CD14-positive monocyte (primary cell): ENCODE results near the gene ATAD3A. TPM values are rescaled to one million over a fixed set of nuclear protein-coding genes. Genes with fewer than 3 reads are reported as not detected.

ENCODE experiments used
- DNase-seq, 3 donors: peaks; one replicate each; pipeline ENCODE4 v3.0.0-alpha.2; 2011 to 2022
- H2AFZ ChIP-seq: 2 replicates; pipeline ENCODE4 v1.6.0; 2012; ENCODE audit warnings: mild to moderate bottlenecking, low read depth, low read length, inconsistent platforms; ENCODE audit not compliant: insufficient read depth, poor library complexity, severe bottlenecking
- H3K27ac ChIP-seq, 2 donors: 1 replicate in 1 of 2; 2 replicates in 1 of 2; pipeline ENCODE4 v1.5.1; 2012 to 2013; ENCODE audit warnings: low read length in 2 of 2, control low read depth in 1 of 2, inconsistent platforms in 1 of 2, low read depth in 1 of 2, mild to moderate bottlenecking in 1 of 2
- H3K27me3 ChIP-seq, 2 donors: one replicate each; pipeline versions ENCODE4 v1.6.0 to v1.6.1; 2011 to 2013; ENCODE audit warnings: low read length in 2 of 2; ENCODE audit not compliant: control insufficient read depth in 2 of 2, insufficient read depth in 2 of 2
- H3K36me3 ChIP-seq, 2 donors: replicated peaks in 1 of 2; 1 replicate in 1 of 2; 2 replicates in 1 of 2; pipeline versions ENCODE4 v1.5.1 to v1.6.1; 2012 to 2013; ENCODE audit warnings: low read length in 2 of 2, control low read depth in 1 of 2, inconsistent platforms in 1 of 2, mild to moderate bottlenecking in 1 of 2; ENCODE audit not compliant: insufficient read depth in 2 of 2, control insufficient read depth in 1 of 2
- H3K4me1 ChIP-seq, 2 donors: 1 replicate in 1 of 2; 2 replicates in 1 of 2; pipeline versions ENCODE4 v1.5.1 to v1.6.1; 2012 to 2013; ENCODE audit warnings: low read length in 2 of 2, control low read depth in 1 of 2, inconsistent platforms in 1 of 2, mild to moderate bottlenecking in 1 of 2, moderate library complexity in 1 of 2; ENCODE audit not compliant: insufficient read depth in 2 of 2, control insufficient read depth in 1 of 2
- H3K4me2 ChIP-seq: replicated peaks from 2 replicates; pipeline ENCODE3; 2012; ENCODE audit warnings: low read length, moderate library complexity, mild to moderate bottlenecking; ENCODE audit not compliant: poor library complexity, severe bottlenecking; ENCODE audit errors: extremely low read depth
- H3K4me3 ChIP-seq, 3 experiments: fragments of 200-600 bp in 1 of 3; sonication (generic) in 1 of 3; replicated peaks in 1 of 3; 1 replicate in 2 of 3; 2 replicates in 1 of 3; pipeline ENCODE4 v1.5.1; 2011 to 2013; ENCODE audit warnings: low read length in 3 of 3, mild to moderate bottlenecking in 3 of 3, control low read depth in 2 of 3, low read depth in 2 of 3, inconsistent platforms in 1 of 3, moderate library complexity in 1 of 3
- H3K79me2 ChIP-seq: 2 replicates; pipeline ENCODE4 v1.6.0; 2012; ENCODE audit warnings: mild to moderate bottlenecking, control low read depth, inconsistent platforms, low read length, moderate library complexity; ENCODE audit not compliant: insufficient read depth
- H3K9ac ChIP-seq: 2 replicates; pipeline ENCODE4 v1.6.0; 2017; ENCODE audit warnings: low read length, mild to moderate bottlenecking; ENCODE audit not compliant: insufficient read depth, poor library complexity, severe bottlenecking
- H3K9me3 ChIP-seq, 2 donors: replicated peaks in 1 of 2; 1 replicate in 1 of 2; 2 replicates in 1 of 2; pipeline versions ENCODE4 v1.5.1 to v1.6.1; 2012 to 2013; ENCODE audit warnings: low read length in 2 of 2, control low read depth in 1 of 2; ENCODE audit not compliant: control insufficient read depth in 1 of 2, insufficient read depth in 1 of 2
- H4K20me1 ChIP-seq: 2 replicates; pipeline ENCODE4 v1.6.0; 2012; ENCODE audit warnings: mild to moderate bottlenecking, low read length, control low read depth, moderate library complexity; ENCODE audit not compliant: insufficient read depth
- H3K27ac Mint-ChIP-seq, 7 donors: one replicate each; pipeline ENCODE4 v1.8.0; 2020; ENCODE audit warnings: mild to moderate bottlenecking in 7 of 7, mixed read lengths in 7 of 7, moderate library complexity in 6 of 7, inconsistent platforms in 2 of 7
- H3K27me3 Mint-ChIP-seq, 3 donors: one replicate each; pipeline ENCODE4 v1.8.0; 2021 to 2022; ENCODE audit warnings: low read depth in 3 of 3, mild to moderate bottlenecking in 3 of 3, mixed read lengths in 3 of 3, moderate library complexity in 3 of 3, inconsistent platforms in 1 of 3
- H3K36me3 Mint-ChIP-seq, 2 donors: one replicate each; pipeline ENCODE4 v1.8.0; 2020; ENCODE audit warnings: mixed read lengths in 2 of 2, inconsistent platforms in 1 of 2, mild to moderate bottlenecking in 1 of 2
- H3K4me1 Mint-ChIP-seq: one replicate; pipeline ENCODE4 v1.8.0; 2020; ENCODE audit warnings: mild to moderate bottlenecking, mixed read lengths
- H3K4me3 Mint-ChIP-seq, 2 donors: one replicate each; pipeline ENCODE4 v1.8.0; 2020; ENCODE audit warnings: mild to moderate bottlenecking in 2 of 2, mixed read lengths in 2 of 2, moderate library complexity in 1 of 2
- H3K9me3 Mint-ChIP-seq, 7 donors: one replicate each; pipeline ENCODE4 v1.8.0; 2020 to 2022; ENCODE audit warnings: mixed read lengths in 7 of 7, mild to moderate bottlenecking in 6 of 7, moderate library complexity in 6 of 7, inconsistent platforms in 2 of 7
- CTCF ChIP-seq: fragments of 200-600 bp; IDR thresholded peaks from one replicate; pipeline ENCODE4 v1.8.0; 2022; ENCODE audit warnings: antibody characterized with exemption, mild to moderate bottlenecking
- WGBS: methylation state at CpG from one replicate; pipeline ENCODE4 v1.1.5; 2013; ENCODE audit warnings: missing lambda C conversion rate; ENCODE audit not compliant: insufficient coverage; 5-methylcytosine and 5-hydroxymethylcytosine counted together
- intact Hi-C, 2 donors: fragments of 100-400 bp; cut with micrococcal nuclease; formaldehyde crosslinking; loops; one replicate each; pipeline versions ENCODE4 v1.15.0 to v1.15.1; 2023
- polyA plus RNA-seq, 3 donors: library from polyadenylated mRNA; depleted of rRNA in 1 of 3; unstranded in 2 of 3; stranded (reverse) in 1 of 3; fragments of 300-500 nt in 2 of 3; fragments of >200 nt in 1 of 3; fragmentation: Illumina TruSeq in 2 of 3; gene quantifications; 1 replicate in 2 of 3; 2 replicates in 1 of 3; pipeline ENCODE4 v1.2.3, GENCODE V29; 2012 to 2021

Gene ATAD3A
- polyA plus RNA-seq, 3 donors = 4.1 to 14.0 (median 6.4) TPM

DNA sequence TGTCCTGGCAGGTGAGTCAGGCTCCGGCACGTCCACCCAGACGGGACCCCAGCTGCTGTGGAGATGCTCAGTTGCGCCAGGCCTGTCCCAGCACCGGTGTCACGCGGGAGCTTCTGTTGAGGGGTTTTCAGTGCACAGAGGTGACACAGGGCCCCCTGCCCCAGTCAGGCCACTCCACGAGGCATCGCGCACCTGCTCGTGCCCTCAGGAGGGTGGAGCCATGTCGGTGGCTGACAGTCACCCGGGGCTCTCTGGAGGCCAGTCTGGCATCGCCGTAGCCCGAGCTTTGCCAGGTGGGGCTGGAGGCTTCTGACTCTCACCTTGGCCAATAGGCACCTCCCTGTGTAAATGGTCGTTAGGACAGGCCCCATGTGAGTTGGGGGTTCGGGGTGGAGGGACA, 17.4 kb downstream of the ATAD3A start:
- H3K9me3 Mint-ChIP-seq = peaks cover 17 to 26% (median 21%) of the 10 kb centered on the region in 7 donors
- Histone ChIP-seq H3K36me3 (peaks cover 27 to 35% of the 10 kb centered on the region in 2 donors), H3K4me1 (peaks cover 0 to 3% of the 10 kb centered on the region in 2 donors), H3K27me3 (no peaks in the 10 kb centered on the region), H3K79me2 (no peaks in the 10 kb centered on the region), H3K27ac (no peak overlapping the region), H3K9ac (no peak overlapping the region), H3K9me3 (peaks cover 6 to 28% of the 10 kb centered on the region in 2 donors), H4K20me1 (no peaks in the 10 kb centered on the region), H2AFZ (no peak overlapping the region), H3K4me3 (no peak overlapping the region), H3K4me2 (no peak overlapping the region)
- TF ChIP-seq CTCF = no peak
- peaks cover 29 to 68% of the 10 kb centered on the region in 2 donors for H3K36me3 Mint-ChIP-seq
- intact Hi-C loops = no loop called here
- DNase-seq = no peak
- H3K27ac Mint-ChIP-seq = no peak overlapping the region
- 97% methylated on average over 12 of the region's 18 CpGs for WGBS
- no peak overlapping the region for H3K4me3 Mint-ChIP-seq
- no peaks in the 10 kb centered on the region for H3K27me3 Mint-ChIP-seq
- peaks cover 4% of the 10 kb centered on the region for H3K4me1 Mint-ChIP-seq

- Histone ChIP-seq H3K79me2 (no peaks in the 10 kb centered on the region), H3K9me3 (peaks cover 6 to 28% of the 10 kb centered on the region in 2 donors), H3K4me1 (peaks cover 0 to 3% of the 10 kb centered on the region in 2 donors), H2AFZ (no peak overlapping the region), H3K4me3 (no peak overlapping the region), H3K27ac (no peak overlapping the region), H3K9ac (no peak overlapping the region), H3K36me3 (peaks cover 27 to 35% of the 10 kb centered on the region in 2 donors), H3K27me3 (no peaks in the 10 kb centered on the region), H3K4me2 (no peak overlapping the region), H4K20me1 (no peaks in the 10 kb centered on the region)
- TF ChIP-seq CTCF = no peak
- Mint-ChIP-seq H3K9me3 (peaks cover 17 to 26% (median 21%) of the 10 kb centered on the region in 7 donors), H3K27ac (peak overlapping the region in 2 of 7 donors; percentile 3 to 35), H3K4me1 (peaks cover 4% of the 10 kb centered on the region), H3K36me3 (peaks cover 27 to 66% of the 10 kb centered on the region in 2 donors), H3K4me3 (no peak overlapping the region), H3K27me3 (no peaks in the 10 kb centered on the region)
- DNase-seq = no peak
- WGBS = 100% methylated on average over 6 of the region's 8 CpGs
- intact Hi-C loops = no loop called here
Observed at GRCh38 chr1:1529936-1530335, 18.0 kb downstream of the ATAD3A start.
